ENCODE results near the gene CBX3.
"Not testable (repeated sequence)": the region's sequence is repeated elsewhere in the genome, so short reads cannot be mapped to it uniquely, and the experiment has no call there.

CBX3 gene

GRCh38 chr7:26201247-26202018 lies at the start of gene CBX3:
Gene CBX3, plus strand, starts transcription at chr7:26201745. Its CDS starts 1,254 bp downstream, at chr7:26202999.
- DNase-seq: peak; percentile 97

- DNase-seq: peak; percentile 90
Observed at GRCh38 chr7:26151953-26152781, 49.4 kb upstream of the CBX3 start, which contains the start of gene NFE2L3. Gene NFE2L3, plus strand, starts transcription at chr7:26152198. Its CDS starts 301 bp downstream, at chr7:26152499.

GRCh38 chr7:26152782-26153240 lies 48.7 kb upstream of the CBX3 start:
- DNase-seq: peak; percentile 61

GRCh38 chr7:26153241-26153822 lies 48.2 kb upstream of the CBX3 start:
- peak; percentile 55 for DNase-seq

- DNase-seq: peak; percentile 59
Observed at GRCh38 chr7:26153823-26154783, 47.4 kb upstream of the CBX3 start.

- DNase-seq: no peak
Observed at GRCh38 chr7:26155531-26156375, 45.8 kb upstream of the CBX3 start.

- DNase-seq: peak; percentile 66
Observed at GRCh38 chr7:26156451-26157420, 44.8 kb upstream of the CBX3 start.

- no peak for DNase-seq
Observed at GRCh38 chr7:26157520-26158105, 43.9 kb upstream of the CBX3 start.

GRCh38 chr7:26159243-26159642 lies 42.3 kb upstream of the CBX3 start:
- no peak for DNase-seq

GRCh38 chr7:26160896-26161295 lies 40.6 kb upstream of the CBX3 start:
- DNase-seq: no peak

GRCh38 chr7:26162431-26162830 lies 39.1 kb upstream of the CBX3 start:
- DNase-seq: no peak

GRCh38 chr7:26163804-26164203 lies 37.7 kb upstream of the CBX3 start:
- not testable (repeated sequence) for DNase-seq

- no peak for DNase-seq
Observed at GRCh38 chr7:26165950-26166683, 35.4 kb upstream of the CBX3 start.

- DNase-seq: no peak
Observed at GRCh38 chr7:26166684-26167266, 34.8 kb upstream of the CBX3 start.

GRCh38 chr7:26167303-26167934 lies 34.1 kb upstream of the CBX3 start:
- no peak for DNase-seq

GRCh38 chr7:26168458-26169023 lies 33.0 kb upstream of the CBX3 start:
- no peak for DNase-seq

GRCh38 chr7:26169271-26169670 lies 32.3 kb upstream of the CBX3 start:
- no peak for DNase-seq

- DNase-seq: no peak
Observed at GRCh38 chr7:26170663-26171062, 30.9 kb upstream of the CBX3 start.

All from stimulated activated CD4-positive, alpha-beta T cell treated with anti-CD3 and anti-CD28 coated beads, Interleukin-15, amount 100 ng/mL, for 24 hours (primary cell).